ENCODE results near the gene UBE2D4.

UBE2D4 gene

GRCh38 chr7:43906331-43907010 lies 19.8 kb upstream of the UBE2D4 start, which contains the start of gene URGCP:
TSS of gene URGCP (minus strand) at chr7:43906596. CDS start at chr7:43906575, 21 bp downstream.
- peak; percentile 21 to 47 for DNase-seq (ENCODE audit: low read depth in 1 of 2, low spot score in 1 of 2)

DNA sequence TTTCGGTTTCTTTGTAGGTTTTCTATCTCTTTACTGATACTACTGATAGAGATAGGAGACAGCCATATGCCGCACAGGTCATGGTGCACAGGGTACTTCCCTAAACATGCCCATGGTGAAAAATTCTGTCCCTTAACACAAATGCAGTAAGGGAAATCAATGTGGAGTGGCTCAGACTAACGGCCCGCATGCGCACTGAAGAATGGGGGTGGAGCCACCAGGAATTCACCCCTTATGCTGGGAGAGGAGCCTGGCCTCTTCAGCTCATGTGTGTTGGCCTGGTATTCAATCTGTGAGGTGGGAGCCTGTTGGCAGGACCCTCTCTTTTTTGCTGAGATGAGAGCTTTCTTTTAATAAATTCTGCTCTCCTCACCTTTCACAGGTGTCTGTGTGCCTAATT lies 11.4 kb upstream of the UBE2D4 start:
- no peak for DNase-seq (ENCODE audit: low read depth in 1 of 2, low spot score in 1 of 2)

- no peak for DNase-seq (ENCODE audit: low read depth in 1 of 2, low spot score in 1 of 2)
Observed at GRCh38 chr7:43915907-43916306, 10.3 kb upstream of the UBE2D4 start.

DNA sequence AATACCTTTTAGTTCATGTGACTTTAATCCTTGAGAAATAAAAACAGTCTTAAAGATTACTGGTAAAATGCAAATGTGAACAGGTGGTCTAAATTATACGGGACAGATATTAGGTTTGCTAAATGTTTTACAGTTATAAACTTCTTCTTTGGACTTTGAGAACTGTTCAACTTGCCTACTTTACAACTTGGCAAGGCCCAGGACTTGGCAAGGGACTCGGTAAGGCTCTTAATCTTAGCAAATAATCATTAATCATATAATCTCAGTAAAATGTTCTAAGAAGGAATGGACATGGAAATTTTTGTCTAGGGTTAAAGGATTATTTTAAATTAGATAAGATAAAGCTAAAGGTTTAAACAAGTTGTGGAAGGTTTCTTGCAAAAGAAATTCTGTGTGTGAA lies 4.8 kb upstream of the UBE2D4 start:
- DNase-seq (ENCODE audit: low read depth in 1 of 2, low spot score in 1 of 2), result no peak

GRCh38 chr7:43922726-43923125 lies 3.5 kb upstream of the UBE2D4 start:
- no peak for DNase-seq (ENCODE audit: low read depth in 1 of 2, low spot score in 1 of 2)

GRCh38 chr7:43926798-43927123 lies 525 bp downstream of the UBE2D4 start:
- DNase-seq (ENCODE audit: low read depth in 1 of 2, low spot score in 1 of 2), result no peak

GRCh38 chr7:43927810-43928209 lies 1.6 kb downstream of the UBE2D4 start:
- no peak for DNase-seq (ENCODE audit: low read depth in 1 of 2, low spot score in 1 of 2)

- DNase-seq (ENCODE audit: low read depth in 1 of 2, low spot score in 1 of 2), result no peak
Observed at GRCh38 chr7:43929529-43930457, 3.6 kb downstream of the UBE2D4 start.

- DNase-seq (ENCODE audit: low read depth in 1 of 2, low spot score in 1 of 2), result no peak
Observed at GRCh38 chr7:43931346-43931745, 5.1 kb downstream of the UBE2D4 start.

DNA sequence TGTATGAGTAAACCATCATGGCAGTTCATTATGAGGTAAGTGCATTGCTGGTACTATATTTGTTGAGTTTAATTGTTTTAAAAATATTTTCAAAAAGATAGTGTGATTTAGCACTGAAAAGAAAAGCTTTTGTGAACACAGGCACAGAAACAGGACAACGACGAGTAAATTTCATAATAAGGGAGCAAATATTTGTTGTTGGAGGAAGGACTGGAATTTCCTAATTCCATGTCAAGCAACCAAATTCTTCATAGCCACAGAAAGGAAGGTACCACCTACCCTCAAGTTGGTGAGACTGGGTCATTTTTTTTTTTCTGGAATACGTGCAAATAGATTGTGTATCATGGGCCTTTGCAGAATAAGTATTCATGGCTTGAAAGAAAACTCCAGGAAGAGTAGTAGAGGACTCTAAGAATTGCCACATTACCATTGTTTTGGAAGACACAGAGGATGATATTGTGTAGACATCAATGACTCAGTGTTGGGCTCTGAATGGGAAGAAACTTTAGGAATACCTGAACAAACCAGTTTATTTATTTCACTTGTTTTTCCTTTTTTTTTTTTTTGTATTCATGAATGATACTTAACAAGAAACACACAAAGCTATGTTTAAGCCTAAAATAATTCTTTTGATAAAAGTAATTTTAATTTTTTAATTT lies 7.8 kb downstream of the UBE2D4 start:
- no peak for DNase-seq (ENCODE audit: low read depth in 1 of 2, low spot score in 1 of 2)

DNA sequence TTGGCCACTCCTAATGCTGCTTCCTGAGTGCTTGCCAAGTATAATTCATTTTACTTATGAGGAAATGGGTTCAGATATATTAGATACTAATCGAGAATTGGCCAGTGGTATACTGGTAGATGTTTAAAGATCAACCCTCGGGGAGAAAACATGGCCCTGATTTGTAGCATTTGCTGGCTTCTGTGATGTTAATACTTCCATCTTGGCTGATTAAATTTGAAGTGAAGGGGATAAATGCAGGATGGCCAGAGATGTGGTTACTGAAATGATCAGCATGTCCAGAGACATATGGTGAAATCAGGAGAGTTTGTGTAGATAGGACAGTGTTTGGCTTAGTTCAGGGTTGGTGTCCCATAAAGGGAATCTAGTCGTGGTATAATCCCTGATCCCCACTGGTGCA lies 11.2 kb downstream of the UBE2D4 start:
- DNase-seq (ENCODE audit: low read depth in 1 of 2, low spot score in 1 of 2), result no peak

DNA sequence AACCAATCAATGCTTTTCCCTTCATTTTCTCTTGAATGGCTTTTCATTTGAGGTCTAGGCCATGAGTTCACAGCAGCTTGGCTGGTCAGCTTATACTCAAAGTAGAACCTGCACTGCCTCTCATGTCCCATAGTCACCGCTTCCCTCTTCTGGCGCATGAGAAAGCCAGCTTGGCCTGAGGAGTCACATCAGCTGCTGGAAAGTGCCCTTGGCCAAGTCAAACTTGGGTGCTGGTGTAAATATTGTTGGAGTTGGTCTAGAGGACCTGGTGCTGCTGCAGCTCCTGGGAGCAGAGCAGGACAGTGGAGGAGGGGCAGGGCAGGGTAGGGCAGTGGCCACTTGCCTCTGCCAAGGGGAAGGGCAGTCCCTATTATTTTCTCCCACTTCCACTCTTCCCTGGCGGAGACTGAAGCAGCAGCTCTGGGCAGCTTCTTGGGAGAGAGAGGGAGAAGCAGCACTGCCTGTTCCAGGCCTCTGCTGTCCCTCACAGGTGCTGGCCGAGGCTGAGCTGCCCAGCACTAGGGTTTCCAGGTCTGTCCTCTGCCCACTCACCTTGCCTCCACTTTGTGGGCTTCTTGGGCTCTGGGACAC lies 12.8 kb downstream of the UBE2D4 start:
- DNase-seq (ENCODE audit: low read depth in 1 of 2, low spot score in 1 of 2), result no peak

DNA sequence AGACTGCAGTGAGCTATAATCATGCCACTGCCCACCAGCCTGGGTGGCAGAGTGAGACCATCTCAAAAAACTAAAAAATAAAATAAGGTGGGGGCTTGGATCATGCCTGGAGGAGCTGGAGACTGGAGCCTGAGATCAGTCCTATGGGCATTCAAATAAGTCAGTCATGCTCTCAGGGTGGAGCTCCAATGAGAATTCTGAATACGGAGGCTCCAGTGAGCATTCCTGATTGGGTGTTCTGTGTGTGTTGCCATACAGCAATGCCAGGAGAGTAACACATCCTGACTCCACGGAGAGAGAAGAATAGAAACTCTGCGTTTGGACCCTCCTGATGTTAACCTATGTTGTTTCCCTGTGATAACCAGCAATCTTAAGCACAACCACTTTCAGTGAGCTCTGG lies 16.0 kb downstream of the UBE2D4 start:
- no peak for DNase-seq (ENCODE audit: low read depth in 1 of 2, low spot score in 1 of 2)

- DNase-seq (ENCODE audit: low read depth in 1 of 2, low spot score in 1 of 2), result no peak
Observed at GRCh38 chr7:43942997-43943396, 16.8 kb downstream of the UBE2D4 start.

GRCh38 chr7:43943417-43944187 lies 17.4 kb downstream of the UBE2D4 start:
- no peak for DNase-seq (ENCODE audit: low read depth in 1 of 2, low spot score in 1 of 2)

DNA sequence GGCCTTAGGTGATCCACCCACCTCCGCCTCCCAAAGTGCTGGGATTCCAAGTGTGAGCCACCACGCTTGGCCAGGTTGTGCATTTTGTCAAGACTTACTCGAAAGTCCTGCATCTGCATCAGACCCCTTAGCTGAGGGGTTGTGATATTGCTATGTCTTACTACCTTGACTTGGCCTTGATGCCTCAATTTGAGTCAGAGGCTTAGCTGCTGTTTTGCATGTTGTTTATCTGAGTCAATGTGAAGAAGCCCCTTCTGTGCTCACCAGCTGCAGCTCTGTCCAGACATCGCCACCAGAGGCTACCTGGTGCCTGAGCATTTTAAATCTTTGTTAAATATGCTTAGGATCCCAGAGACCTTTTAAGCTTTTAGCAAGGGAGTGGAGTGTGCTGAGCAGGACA lies 18.1 kb downstream of the UBE2D4 start:
- DNase-seq (ENCODE audit: low read depth in 1 of 2, low spot score in 1 of 2), result no peak

DNA sequence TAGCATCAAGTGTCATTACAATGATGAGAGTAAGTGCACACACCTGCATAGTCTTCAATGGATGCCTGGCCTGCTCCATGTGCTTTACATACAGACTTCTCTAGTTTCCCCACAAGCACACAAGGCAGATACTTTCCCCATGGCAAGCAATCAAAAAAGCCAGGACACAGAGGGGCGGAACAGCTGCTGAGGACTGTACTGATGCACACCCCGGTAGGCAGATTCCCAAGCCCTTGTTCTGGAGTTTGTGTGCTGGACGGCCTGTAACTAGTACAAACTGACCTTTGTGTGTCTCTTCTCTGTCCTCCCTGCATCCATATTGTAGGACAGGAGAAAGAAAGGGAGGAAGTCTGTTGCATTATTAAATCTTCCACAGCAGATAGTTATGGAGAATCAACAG lies 25.8 kb downstream of the UBE2D4 start:
- no peak for DNase-seq (ENCODE audit: low read depth in 1 of 2, low spot score in 1 of 2)

GRCh38 chr7:43953071-43953470 lies 26.8 kb downstream of the UBE2D4 start:
- no peak for DNase-seq (ENCODE audit: low read depth in 1 of 2, low spot score in 1 of 2)

- DNase-seq (ENCODE audit: low read depth in 1 of 2, low spot score in 1 of 2), result no peak
Observed at GRCh38 chr7:43954524-43955228, 28.4 kb downstream of the UBE2D4 start.

- no peak for DNase-seq (ENCODE audit: low read depth in 1 of 2, low spot score in 1 of 2)
Observed at GRCh38 chr7:43956027-43956426, 29.8 kb downstream of the UBE2D4 start.

Measured in stimulated activated CD4-positive, alpha-beta T cell treated with anti-CD3 and anti-CD28 coated beads, Interleukin-15, amount 100 ng/mL, for 1 hour (primary cell).